ENCODE results near the gene PRG2. TPM values are rescaled to one million over a fixed set of nuclear protein-coding genes. Genes with fewer than 3 reads are reported as not detected.

Gene PRG2
- total and polyA plus RNA-seq, 2 donors (not counting 1 experiment from before 2014, with no cell fraction given), result 0.07 TPM; not detected in 1

GRCh38 chr11:57373146-57373545 lies 17.3 kb downstream of the PRG2 start:
- Histone ChIP-seq H3K27me3 (replicated peaks in 1 of 4; ENCODE audit: control extremely low read depth in 1 of 4, control insufficient read depth in 3 of 4, insufficient read depth in 4 of 4, low read length in 3 of 4) (no peaks in the 10 kb centered on the region), H3K4me1 (ENCODE audit: control insufficient read depth in 2 of 2, insufficient read depth in 2 of 2, low read length in 2 of 2) (no peaks in the 10 kb centered on the region), H3K9me3 (ENCODE audit: control extremely low read depth in 1 of 3, control insufficient read depth in 2 of 3, insufficient read depth in 1 of 3, low read length in 2 of 3) (no peaks in the 10 kb centered on the region), H3K4me3 (ENCODE audit: control extremely low read depth in 1 of 5, extremely low read depth in 1 of 5, insufficient read depth in 1 of 5, low read depth in 2 of 5, low read length in 4 of 5) (no peak overlapping the region), H4K20me1 (ENCODE audit: control insufficient read depth, insufficient read depth, low read length, poor library complexity, severe bottlenecking) (no peaks in the 10 kb centered on the region), H3K36me3 (replicated peaks in 1 of 2; ENCODE audit: control extremely low read depth in 1 of 2, control insufficient read depth in 1 of 2, extremely low read depth in 1 of 2, insufficient read depth in 2 of 2, low read length in 1 of 2) (no peaks in the 10 kb centered on the region), H3K79me2 (ENCODE audit: control insufficient read depth, insufficient read depth, low read length) (no peaks in the 10 kb centered on the region), H3K27ac (ENCODE audit: low read length in 2 of 2) (no peak overlapping the region), H2AFZ (ENCODE audit: insufficient read depth, low read depth, low read length, poor library complexity, severe bottlenecking) (no peak overlapping the region), H3K9ac (ENCODE audit: low read length) (no peak overlapping the region), H3K4me2 (replicated peaks; ENCODE audit: low read depth, low read length, poor library complexity, severe bottlenecking) (no peak overlapping the region)
- Mint-ChIP-seq H3K4me1 (no peaks in the 10 kb centered on the region), H3K27me3 (peaks cover 13% of the 10 kb centered on the region), H3K9me3 (ENCODE audit: insufficient read depth) (no peaks in the 10 kb centered on the region), H3K4me3 (no peak overlapping the region), H3K27ac (no peak overlapping the region)
- ATAC-seq (ENCODE audit: low read depth) (no peak), DNase-seq (no peak)
- no peak for TF ChIP-seq EZH2 (IDR thresholded peaks at IDR 0.05; ENCODE audit: borderline replicate concordance, insufficient read depth, low read depth, low read length, poor library complexity, severe bottlenecking)
- no peak for TF ChIP-seq CTCF (IDR thresholded peaks at IDR 0.05)
- CTCF ChIA-PET, result interaction anchor here (0.9 to 1.6 kb wide), 2 partner anchors 20 to 27 kb away, joined by 3 to 4 read pairs; no protein-coding TSS in a partner anchor
- POLR2A ChIA-PET, result no interaction called here
- intact Hi-C loops (cut with micrococcal nuclease), result no loop called here
- WGBS (ENCODE audit: insufficient coverage), result 60% methylated on average over 2 of the region's 3 CpGs

GRCh38 chr11:57370941-57371340 lies 19.5 kb downstream of the PRG2 start:
- Histone ChIP-seq H3K9me3 (ENCODE audit: control extremely low read depth in 1 of 3, control insufficient read depth in 2 of 3, insufficient read depth in 1 of 3, low read length in 2 of 3) (no peaks in the 10 kb centered on the region), H3K4me3 (ENCODE audit: control extremely low read depth in 1 of 5, extremely low read depth in 1 of 5, insufficient read depth in 1 of 5, low read depth in 2 of 5, low read length in 4 of 5) (no peak overlapping the region), H3K27ac (ENCODE audit: low read length in 2 of 2) (no peak overlapping the region), H2AFZ (ENCODE audit: insufficient read depth, low read depth, low read length, poor library complexity, severe bottlenecking) (no peak overlapping the region), H3K4me1 (ENCODE audit: control insufficient read depth in 2 of 2, insufficient read depth in 2 of 2, low read length in 2 of 2) (no peaks in the 10 kb centered on the region), H4K20me1 (ENCODE audit: control insufficient read depth, insufficient read depth, low read length, poor library complexity, severe bottlenecking) (no peaks in the 10 kb centered on the region), H3K4me2 (replicated peaks; ENCODE audit: low read depth, low read length, poor library complexity, severe bottlenecking) (no peak overlapping the region), H3K27me3 (replicated peaks in 1 of 4; ENCODE audit: control extremely low read depth in 1 of 4, control insufficient read depth in 3 of 4, insufficient read depth in 4 of 4, low read length in 3 of 4) (no peaks in the 10 kb centered on the region), H3K36me3 (replicated peaks in 1 of 2; ENCODE audit: control extremely low read depth in 1 of 2, control insufficient read depth in 1 of 2, extremely low read depth in 1 of 2, insufficient read depth in 2 of 2, low read length in 1 of 2) (no peaks in the 10 kb centered on the region), H3K79me2 (ENCODE audit: control insufficient read depth, insufficient read depth, low read length) (no peaks in the 10 kb centered on the region), H3K9ac (ENCODE audit: low read length) (no peak overlapping the region)
- DNase-seq (no peak), ATAC-seq (ENCODE audit: low read depth) (no peak)
- peaks cover 11% of the 10 kb centered on the region for H3K27me3 Mint-ChIP-seq
- ChIA-PET CTCF (no interaction called here), POLR2A (no interaction called here)
- no peak overlapping the region for H3K27ac Mint-ChIP-seq
- H3K4me3 Mint-ChIP-seq, result no peak overlapping the region
- intact Hi-C loops (cut with micrococcal nuclease), result no loop called here
- TF ChIP-seq EZH2 (IDR thresholded peaks at IDR 0.05; ENCODE audit: borderline replicate concordance, insufficient read depth, low read depth, low read length, poor library complexity, severe bottlenecking) (no peak), CTCF (IDR thresholded peaks at IDR 0.05) (no peak)
- H3K9me3 Mint-ChIP-seq (ENCODE audit: insufficient read depth), result no peaks in the 10 kb centered on the region
- H3K4me1 Mint-ChIP-seq, result no peaks in the 10 kb centered on the region

All from B cell (primary cell).